Neural cell (in vitro differentiated cells): ENCODE results near the gene NR5A2. TPM values are rescaled to one million over a fixed set of nuclear protein-coding genes. Genes with fewer than 3 reads are reported as not detected.

ENCODE experiments used
- H2AFZ ChIP-seq: fragments of 200-600, 300-800 bp; sonication (generic), shearing (Covaris generic); 2 replicates; pipeline ENCODE4 v1.6.0; 2014; ENCODE audit warnings: low read depth, mild to moderate bottlenecking, antibody characterized with exemption, low read length, moderate library complexity
- H3F3A ChIP-seq: fragments of 200-600 bp; shearing (Covaris generic); 2 replicates; pipeline ENCODE4 v1.6.1; 2016; ENCODE audit warnings: mild to moderate bottlenecking, moderate library complexity, mixed read lengths, antibody characterized with exemption, low read length; ENCODE audit not compliant: insufficient read depth, poor library complexity, severe bottlenecking
- H3K27ac ChIP-seq: fragments of 200-600, 300-800 bp; sonication (generic), shearing (Covaris generic); 2 replicates; pipeline ENCODE4 v1.5.1; 2014; ENCODE audit warnings: mild to moderate bottlenecking, low read length, moderate library complexity
- H3K27me3 ChIP-seq: fragments of 300-800, 200-600 bp; sonication (generic), shearing (Covaris generic); 2 replicates; pipeline ENCODE4 v1.6.0; 2014; ENCODE audit warnings: mild to moderate bottlenecking, low read depth, low read length, moderate library complexity; ENCODE audit not compliant: insufficient read depth
- H3K36me3 ChIP-seq: fragments of 300-800, 200-600 bp; sonication (generic), shearing (Covaris generic); 2 replicates; pipeline ENCODE4 v1.5.1; 2014; ENCODE audit warnings: mild to moderate bottlenecking, antibody characterized with exemption, low read length, moderate library complexity; ENCODE audit not compliant: insufficient read depth
- H3K4me2 ChIP-seq: fragments of 300-800, 200-600 bp; sonication (generic), shearing (Covaris generic); 2 replicates; pipeline ENCODE4 v1.6.0; 2014; ENCODE audit warnings: mild to moderate bottlenecking, low read length
- H3K4me3 ChIP-seq: fragments of 300-800, 200-600 bp; sonication (generic), shearing (Covaris generic); 2 replicates; pipeline ENCODE4 v1.5.1; 2014; ENCODE audit warnings: mild to moderate bottlenecking, low read length, moderate library complexity
- H3K79me2 ChIP-seq: fragments of 200-600 bp; shearing (Covaris generic); replicated peaks from 2 replicates; pipeline ENCODE4 v1.6.0; 2014; ENCODE audit warnings: mild to moderate bottlenecking, low read length, moderate library complexity; ENCODE audit not compliant: insufficient read depth
- H3K9ac ChIP-seq: fragments of 300-800, 200-600 bp; sonication (generic), shearing (Covaris generic); 2 replicates; pipeline ENCODE4 v1.6.1; 2016; ENCODE audit warnings: mild to moderate bottlenecking, low read length, mixed read lengths
- H3K9me2 ChIP-seq: fragments of 200-600 bp; shearing (Covaris generic); 2 replicates; pipeline ENCODE4 v1.6.1; 2016; ENCODE audit warnings: mild to moderate bottlenecking, low read length, mixed read lengths; ENCODE audit not compliant: insufficient read depth
- H3K9me3 ChIP-seq: fragments of 200-600, 300-800 bp; sonication (generic), shearing (Covaris generic); 2 replicates; pipeline ENCODE4 v1.6.1; 2016; ENCODE audit warnings: mild to moderate bottlenecking, mixed run types, low read length, moderate library complexity, mixed read lengths
- H4K20me1 ChIP-seq: fragments of 200-600 bp; shearing (Covaris generic); 2 replicates; pipeline ENCODE4 v1.6.1; 2016; ENCODE audit warnings: mild to moderate bottlenecking, mixed run types; ENCODE audit not compliant: insufficient read depth
- CTCF ChIP-seq: fragments of 450-650 bp; IDR thresholded peaks from 2 replicates; pipeline ENCODE4 v1.5.1; 2014; ENCODE audit warnings: antibody characterized with exemption, mild to moderate bottlenecking, moderate library complexity; ENCODE audit not compliant: poor library complexity, severe bottlenecking
- EP300 ChIP-seq: fragments of 450-650 bp; conservative IDR thresholded peaks from 2 replicates; pipeline ENCODE4 v1.6.1; 2014; ENCODE audit warnings: antibody characterized with exemption, mild to moderate bottlenecking, moderate library complexity; ENCODE audit not compliant: poor library complexity, severe bottlenecking
- EZH2 ChIP-seq: fragments of 200-600, 300-800 bp; shearing (Covaris generic), sonication (generic); IDR thresholded peaks from 2 replicates; pipeline ENCODE4 v1.6.1; 2014; ENCODE audit warnings: antibody characterized with exemption, low read length, borderline replicate concordance, mild to moderate bottlenecking; ENCODE audit not compliant: insufficient read depth, poor library complexity, severe bottlenecking
- MXI1 ChIP-seq: fragments of 450-650 bp; conservative IDR thresholded peaks from 2 replicates; pipeline ENCODE4 v1.6.1; 2014; ENCODE audit warnings: antibody characterized with exemption, mild to moderate bottlenecking; ENCODE audit not compliant: poor library complexity, severe bottlenecking
- POLR2AphosphoS5 ChIP-seq: IDR thresholded peaks from 2 replicates; pipeline ENCODE4 v1.6.1; 2012
- RAD21 ChIP-seq: fragments of 450-650 bp; conservative IDR thresholded peaks from 2 replicates; pipeline ENCODE4 v1.6.1; 2014; ENCODE audit warnings: antibody characterized with exemption, mild to moderate bottlenecking, moderate library complexity
- SMC3 ChIP-seq: fragments of 450-650 bp; conservative IDR thresholded peaks from 2 replicates; pipeline ENCODE4 v1.6.1; 2014; ENCODE audit warnings: antibody characterized with exemption, mild to moderate bottlenecking, moderate library complexity; ENCODE audit not compliant: poor library complexity
- TAF1 ChIP-seq: IDR thresholded peaks from 2 replicates; pipeline ENCODE4 v1.6.1; 2012; ENCODE audit warnings: low read depth
- polyA plus RNA-seq: library from polyadenylated mRNA; depleted of rRNA; stranded (reverse); fragments of >200 nt; gene quantifications from 2 replicates; pipeline ENCODE4 v1.2.3, GENCODE V29; 2014
- TF ChIP-seq, protein P1 (sequence below): IDR thresholded peaks from 2 replicates; pipeline ENCODE4 v1.6.1; 2012; ENCODE audit warnings: borderline replicate concordance

The NR5A2 gene
- polyA plus RNA-seq, 1 donor from 2014 or later, result not detected

GRCh38 chr1:200136384-200136783 is 108.9 kb downstream of the NR5A2 start:
- Histone ChIP-seq H3K79me2 (no peaks in the 10 kb centered on the region), H3K9me2 (no peaks in the 10 kb centered on the region), H3K9ac (no peak overlapping the region), H3K27me3 (no peaks in the 10 kb centered on the region), H3K4me2 (no peak overlapping the region), H2AFZ (no peak overlapping the region), H3K4me3 (no peak overlapping the region), H3K27ac (no peak overlapping the region), H3K9me3 (no peaks in the 10 kb centered on the region), H3F3A (no peaks in the 10 kb centered on the region), H4K20me1 (no peaks in the 10 kb centered on the region), H3K36me3 (no peaks in the 10 kb centered on the region)
- no peak for TF ChIP-seq TAF1
- no peak for TF ChIP-seq MXI1
- TF ChIP-seq EP300, result no peak
- no peak for TF ChIP-seq CTCF
- TF ChIP-seq POLR2AphosphoS5, result no peak
- TF ChIP-seq, protein P1, sequence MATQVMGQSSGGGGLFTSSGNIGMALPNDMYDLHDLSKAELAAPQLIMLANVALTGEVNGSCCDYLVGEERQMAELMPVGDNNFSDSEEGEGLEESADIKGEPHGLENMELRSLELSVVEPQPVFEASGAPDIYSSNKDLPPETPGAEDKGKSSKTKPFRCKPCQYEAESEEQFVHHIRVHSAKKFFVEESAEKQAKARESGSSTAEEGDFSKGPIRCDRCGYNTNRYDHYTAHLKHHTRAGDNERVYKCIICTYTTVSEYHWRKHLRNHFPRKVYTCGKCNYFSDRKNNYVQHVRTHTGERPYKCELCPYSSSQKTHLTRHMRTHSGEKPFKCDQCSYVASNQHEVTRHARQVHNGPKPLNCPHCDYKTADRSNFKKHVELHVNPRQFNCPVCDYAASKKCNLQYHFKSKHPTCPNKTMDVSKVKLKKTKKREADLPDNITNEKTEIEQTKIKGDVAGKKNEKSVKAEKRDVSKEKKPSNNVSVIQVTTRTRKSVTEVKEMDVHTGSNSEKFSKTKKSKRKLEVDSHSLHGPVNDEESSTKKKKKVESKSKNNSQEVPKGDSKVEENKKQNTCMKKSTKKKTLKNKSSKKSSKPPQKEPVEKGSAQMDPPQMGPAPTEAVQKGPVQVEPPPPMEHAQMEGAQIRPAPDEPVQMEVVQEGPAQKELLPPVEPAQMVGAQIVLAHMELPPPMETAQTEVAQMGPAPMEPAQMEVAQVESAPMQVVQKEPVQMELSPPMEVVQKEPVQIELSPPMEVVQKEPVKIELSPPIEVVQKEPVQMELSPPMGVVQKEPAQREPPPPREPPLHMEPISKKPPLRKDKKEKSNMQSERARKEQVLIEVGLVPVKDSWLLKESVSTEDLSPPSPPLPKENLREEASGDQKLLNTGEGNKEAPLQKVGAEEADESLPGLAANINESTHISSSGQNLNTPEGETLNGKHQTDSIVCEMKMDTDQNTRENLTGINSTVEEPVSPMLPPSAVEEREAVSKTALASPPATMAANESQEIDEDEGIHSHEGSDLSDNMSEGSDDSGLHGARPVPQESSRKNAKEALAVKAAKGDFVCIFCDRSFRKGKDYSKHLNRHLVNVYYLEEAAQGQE, result no peak
- TF ChIP-seq EZH2, result no peak
- TF ChIP-seq SMC3, result no peak

- Histone ChIP-seq H3K27ac (no peak overlapping the region), H3K4me2 (no peak overlapping the region), H3F3A (no peaks in the 10 kb centered on the region), H3K79me2 (no peaks in the 10 kb centered on the region), H3K9ac (no peak overlapping the region), H3K36me3 (no peaks in the 10 kb centered on the region), H3K9me2 (no peaks in the 10 kb centered on the region), H3K4me3 (no peak overlapping the region), H3K27me3 (no peaks in the 10 kb centered on the region), H3K9me3 (no peaks in the 10 kb centered on the region), H4K20me1 (no peaks in the 10 kb centered on the region), H2AFZ (no peak overlapping the region)
- TF ChIP-seq TAF1 (no peak), RAD21 (no peak), CTCF (no peak), MXI1 (no peak), EZH2 (no peak), EP300 (no peak), SMC3 (no peak), POLR2AphosphoS5 (no peak)
- TF ChIP-seq, protein P1, result no peak
These were observed 112.2 kb downstream of the NR5A2 start for GRCh38 chr1:200139661-200140250.
